Pancreas (tissue), 10 donors: ENCODE measurements around the gene ARF5. TPM values are rescaled to one million over a fixed set of nuclear protein-coding genes. Genes with fewer than 3 reads are reported as not detected.
"Not testable (repeated sequence)": the region's sequence is repeated elsewhere in the genome, so short reads cannot be mapped to it uniquely, and the experiment has no call there.

Experiments used
- ATAC-seq, 4 donors: fragments of 200-7000 bp; cut with Tn5 transposase; one replicate each; pipeline versions ENCODE4 v1.8.0 to v1.9.1; 2020; ENCODE audit warnings: mild to moderate bottlenecking in 4 of 4, moderate library complexity in 4 of 4
- DNase-seq, 6 donors: peaks; one replicate each; pipeline ENCODE4 v3.0.0-alpha.2; 2020
- FAIRE-seq: peaks from 2 replicates; lab custom pipeline; 2012; peaks lifted over from hg19 to GRCh38; lab: Jason Lieb, UNC
- H3K27ac ChIP-seq, 4 donors: fragments of 200-600 bp; sonication (generic); 1 replicate in 3 of 4; 2 replicates in 1 of 4; pipeline versions ENCODE4 v1.5.0 to v1.8.0; 2020
- H3K27me3 ChIP-seq, 4 donors: fragments of 200-600 bp; one replicate each; pipeline ENCODE4 v1.8.0; 2021
- H3K36me3 ChIP-seq, 3 donors: fragments of 200-600 bp; sonication (generic) in 1 of 3; one replicate each; pipeline versions ENCODE4 v1.5.0 to v1.8.0; 2020 to 2021
- H3K4me1 ChIP-seq, 3 donors: fragments of 200-600 bp; one replicate each; pipeline ENCODE4 v1.8.0; 2021
- H3K4me3 ChIP-seq, 4 donors: fragments of 200-600 bp; sonication (generic) in 2 of 4; one replicate each; pipeline versions ENCODE4 v1.5.0 to v1.8.0; 2020 to 2021
- H3K9me3 ChIP-seq, 4 donors: fragments of 200-600 bp; one replicate each; pipeline ENCODE4 v1.8.0; 2021
- WGBS, 2 donors: extraction: QIAGEN DNeasy Blood & Tissue Kit; methylation state at CpG; one replicate each; pipeline ENCODE4 v1.1.7; 2013; 5-methylcytosine and 5-hydroxymethylcytosine counted together
- intact Hi-C, 3 donors: fragments of 100-400 bp; cut with DNase I; formaldehyde crosslinking; loops; one replicate each; pipeline versions ENCODE4 v1.11.1 to v1.14.2; 2022
- polyA plus RNA-seq, 2 donors: library from polyadenylated mRNA; stranded (reverse); fragments of 200-250 nt; gene quantifications; one replicate each; pipeline ENCODE4 v1.2.3, GENCODE V29; 2013
- total RNA-seq, 6 donors: library from RNA; stranded (reverse); fragmentation: NEBNext Ultra II Directional in 4 of 6; extraction: Animal tissue kit (Norgen Biotek cat#: 25700) in 4 of 6; gene quantifications; one replicate each; pipeline versions ENCODE4 v1.2.1 to v1.2.4, GENCODE V29; 2021 to 2023
- TF ChIP-seq, protein P1 (sequence below), 4 donors: fragments of 200-600 bp; sonication (generic) in 3 of 4; IDR thresholded peaks; one replicate each; pipeline versions ENCODE4 v1.5.0 to v1.8.0; 2021; ENCODE audit warnings: antibody characterized with exemption in 4 of 4
- donor health status: healthy with polysubstance abuse.
- donor health status: DM: no; HTN: no; CAD: no; lungs with moderate emphysema.
- donor health status: DM: no; HTN: no; CAD: no.
- donor health status: control.
- donor health status: control.
- donor health status: Bipolar disorder and iron deficiency.
- donor health status: DM: yes; HTN: yes; CAD: no.
- donor health status: DM: no; HTN: no; CAD: no.
- donor health status: DM: no; HTN: no; CAD: no.
- donor health status: DM: yes; HTN: yes; CAD: no.

Gene ARF5
- total and polyA plus RNA-seq, 8 donors = 71.0 to 207 (median 81.8) TPM

DNA sequence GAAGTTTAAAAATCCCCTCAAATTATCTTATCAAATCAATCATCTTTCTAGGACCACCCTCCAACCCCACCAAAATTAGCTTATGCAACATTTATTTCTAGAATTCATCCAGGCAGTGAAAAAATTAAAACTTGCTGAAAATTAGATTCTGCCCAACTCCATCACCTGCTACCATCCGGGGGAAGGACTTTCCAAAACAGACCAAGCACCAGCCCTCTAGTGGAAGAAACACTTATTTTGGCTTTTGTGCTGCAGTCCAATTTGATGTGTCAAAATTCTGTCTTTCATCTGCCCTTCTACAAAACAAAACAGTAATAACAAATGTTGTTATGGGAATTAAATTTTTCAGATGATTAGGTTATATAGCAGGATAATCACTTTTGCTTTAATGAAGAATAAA is 38.0 kb upstream of the ARF5 start:
- intact Hi-C loops = no loop called here
- FAIRE-seq (no peak), DNase-seq (no peak), ATAC-seq (no peak)
- WGBS, 2 donors = 69 to 75% methylated on average over 1 of the region's 1 CpG
- Histone ChIP-seq H3K9me3 (no peaks in the 10 kb centered on the region), H3K4me1 (no peaks in the 10 kb centered on the region), H3K4me3 (no peak overlapping the region), H3K36me3 (no peaks in the 10 kb centered on the region), H3K27me3 (no peaks in the 10 kb centered on the region), H3K27ac (no peak overlapping the region)
- TF ChIP-seq, protein P1, sequence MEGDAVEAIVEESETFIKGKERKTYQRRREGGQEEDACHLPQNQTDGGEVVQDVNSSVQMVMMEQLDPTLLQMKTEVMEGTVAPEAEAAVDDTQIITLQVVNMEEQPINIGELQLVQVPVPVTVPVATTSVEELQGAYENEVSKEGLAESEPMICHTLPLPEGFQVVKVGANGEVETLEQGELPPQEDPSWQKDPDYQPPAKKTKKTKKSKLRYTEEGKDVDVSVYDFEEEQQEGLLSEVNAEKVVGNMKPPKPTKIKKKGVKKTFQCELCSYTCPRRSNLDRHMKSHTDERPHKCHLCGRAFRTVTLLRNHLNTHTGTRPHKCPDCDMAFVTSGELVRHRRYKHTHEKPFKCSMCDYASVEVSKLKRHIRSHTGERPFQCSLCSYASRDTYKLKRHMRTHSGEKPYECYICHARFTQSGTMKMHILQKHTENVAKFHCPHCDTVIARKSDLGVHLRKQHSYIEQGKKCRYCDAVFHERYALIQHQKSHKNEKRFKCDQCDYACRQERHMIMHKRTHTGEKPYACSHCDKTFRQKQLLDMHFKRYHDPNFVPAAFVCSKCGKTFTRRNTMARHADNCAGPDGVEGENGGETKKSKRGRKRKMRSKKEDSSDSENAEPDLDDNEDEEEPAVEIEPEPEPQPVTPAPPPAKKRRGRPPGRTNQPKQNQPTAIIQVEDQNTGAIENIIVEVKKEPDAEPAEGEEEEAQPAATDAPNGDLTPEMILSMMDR (IDR thresholded peaks at IDR 0.05) = no peak

DNA sequence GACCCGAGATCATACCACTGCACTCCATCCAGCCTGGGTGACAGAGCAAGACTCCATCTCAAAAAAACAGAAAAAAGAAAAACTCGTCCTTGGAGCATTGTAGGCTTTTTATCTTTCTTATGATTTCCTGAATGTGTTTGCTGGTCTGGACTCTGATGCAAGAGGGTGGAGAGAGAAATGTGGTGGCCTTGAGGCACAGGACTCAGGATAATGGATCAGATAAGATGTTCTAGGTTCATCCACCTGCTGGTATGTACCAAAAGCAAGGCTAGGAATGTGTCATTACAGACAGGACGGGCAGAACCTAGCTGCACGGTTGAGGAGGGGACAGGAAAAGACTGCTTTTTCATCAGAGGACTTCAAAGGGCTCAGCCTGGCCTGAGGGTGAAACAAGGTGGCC is 36.3 kb upstream of the ARF5 start:
- WGBS, 2 donors = 75 to 80% methylated on average over 4 of the region's 4 CpGs
- Histone ChIP-seq H3K27ac (no peak overlapping the region), H3K4me3 (no peak overlapping the region), H3K4me1 (no peaks in the 10 kb centered on the region), H3K9me3 (no peaks in the 10 kb centered on the region), H3K27me3 (no peaks in the 10 kb centered on the region), H3K36me3 (no peaks in the 10 kb centered on the region)
- FAIRE-seq (no peak), ATAC-seq (no peak), DNase-seq (no peak)
- TF ChIP-seq, protein P1 (IDR thresholded peaks at IDR 0.05) = no peak
- intact Hi-C loops = no loop called here

DNA sequence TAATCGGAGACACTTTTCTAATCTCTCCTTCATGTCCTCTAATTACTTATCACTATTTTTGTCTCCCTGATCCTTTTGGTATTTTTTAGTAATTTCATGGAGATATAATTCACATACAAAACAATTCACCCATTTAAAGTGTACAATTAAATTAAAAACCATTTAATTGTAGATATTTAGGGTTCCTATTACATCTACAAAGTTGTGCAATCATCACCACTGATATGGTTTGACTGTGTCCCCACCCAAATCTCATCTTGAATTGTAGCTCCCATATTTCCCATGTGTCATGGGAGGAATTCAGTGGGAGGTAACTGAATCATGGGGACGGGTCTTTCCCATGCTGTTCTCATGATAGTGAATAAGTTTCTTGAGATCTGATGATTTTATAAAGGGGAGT is 31.8 kb upstream of the ARF5 start:
- Histone ChIP-seq H3K36me3 (no peaks in the 10 kb centered on the region), H3K4me1 (no peaks in the 10 kb centered on the region), H3K27ac (no peak overlapping the region), H3K9me3 (no peaks in the 10 kb centered on the region), H3K27me3 (no peaks in the 10 kb centered on the region), H3K4me3 (no peak overlapping the region)
- TF ChIP-seq, protein P1 (IDR thresholded peaks at IDR 0.05) = no peak
- intact Hi-C loops = no loop called here
- FAIRE-seq = no peak
- no peak for DNase-seq
- ATAC-seq = no peak
- WGBS, 2 donors = 93 to 98% methylated on average over 2 of the region's 2 CpGs

DNA sequence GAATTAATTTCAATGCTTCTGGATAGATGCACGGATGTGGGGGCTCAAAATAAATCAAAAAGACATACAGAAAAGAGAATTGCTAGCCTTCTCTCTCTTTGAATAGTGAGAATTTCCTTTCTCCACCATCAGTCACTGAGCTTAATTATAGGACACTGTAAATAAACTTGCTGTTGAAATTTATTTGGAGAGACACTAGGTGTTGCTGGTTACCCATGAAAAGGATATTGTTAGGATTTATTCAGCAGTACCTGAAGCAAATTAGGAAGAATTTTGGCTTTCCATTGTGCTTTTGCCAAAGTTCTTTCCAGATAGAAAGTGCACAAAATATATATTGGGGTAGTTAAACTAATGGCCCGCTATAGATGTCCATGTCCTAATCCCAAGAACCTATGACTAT is 30.4 kb upstream of the ARF5 start:
- no peak overlapping the region for H3K4me3 ChIP-seq
- H3K9me3 ChIP-seq = no peaks in the 10 kb centered on the region
- no peaks in the 10 kb centered on the region for H3K4me1 ChIP-seq
- TF ChIP-seq, protein P1 (IDR thresholded peaks at IDR 0.05) = no peak
- intact Hi-C loops = no loop called here
- no peak for FAIRE-seq
- no peak for ATAC-seq
- DNase-seq = no peak
- H3K27me3 ChIP-seq = no peaks in the 10 kb centered on the region
- 91 to 93% methylated on average over 2 of the region's 2 CpGs for WGBS, 2 donors
- no peaks in the 10 kb centered on the region for H3K36me3 ChIP-seq
- no peak overlapping the region for H3K27ac ChIP-seq

DNA sequence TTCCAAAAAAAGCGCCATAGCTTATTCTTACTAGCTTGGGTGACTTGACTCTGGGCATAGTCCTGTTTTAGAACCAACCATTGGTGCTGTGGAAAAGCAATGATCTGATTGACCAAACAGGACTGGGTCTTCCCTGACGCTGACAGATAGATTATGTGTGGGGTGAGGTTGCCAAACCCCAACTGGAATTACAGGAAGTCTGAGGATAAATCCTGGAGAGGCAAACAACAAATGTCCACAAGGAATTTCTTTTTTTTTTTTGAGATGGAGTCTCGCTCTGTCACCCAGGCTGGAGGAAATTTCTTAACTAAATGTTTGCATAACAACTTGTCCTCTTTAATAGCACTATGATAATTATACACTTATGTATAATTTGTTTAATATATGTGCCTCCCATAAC is 22.0 kb upstream of the ARF5 start:
- no peaks in the 10 kb centered on the region for H3K36me3 ChIP-seq
- intact Hi-C loops = no loop called here
- no peak for ATAC-seq
- H3K4me1 ChIP-seq = no peaks in the 10 kb centered on the region
- no peak overlapping the region for H3K4me3 ChIP-seq
- no peaks in the 10 kb centered on the region for H3K27me3 ChIP-seq
- TF ChIP-seq, protein P1 (IDR thresholded peaks at IDR 0.05) = no peak
- DNase-seq = no peak
- 82 to 90% methylated on average over 3 of the region's 3 CpGs for WGBS, 2 donors
- no peak overlapping the region for H3K27ac ChIP-seq
- FAIRE-seq = no peak
- no peaks in the 10 kb centered on the region for H3K9me3 ChIP-seq

DNA sequence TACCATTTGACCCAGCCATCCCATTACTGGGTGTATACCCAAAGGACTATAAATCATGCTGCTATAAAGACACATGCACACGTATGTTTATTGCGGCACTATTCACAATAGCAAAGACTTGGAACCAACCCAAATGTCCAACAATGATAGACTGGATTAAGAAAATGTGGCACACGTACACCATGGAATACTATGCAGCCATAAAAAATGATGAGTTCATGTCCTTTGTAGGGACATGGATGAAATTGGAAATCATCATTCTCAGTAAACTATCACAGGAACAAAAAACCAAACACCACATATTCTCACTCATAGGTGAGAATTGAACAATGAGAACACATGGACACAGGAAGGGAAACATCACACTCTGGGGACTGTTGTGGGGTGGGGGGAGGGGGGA is 20.2 kb upstream of the ARF5 start:
- H3K9me3 ChIP-seq, H3K27ac ChIP-seq, ATAC-seq, DNase-seq, H3K36me3 ChIP-seq, H3K4me1 ChIP-seq, H3K27me3 ChIP-seq, intact Hi-C loops, H3K4me3 ChIP-seq, FAIRE-seq: not testable (repeated sequence)
- no CpG with 5 or more reads among the region's 3 CpGs for WGBS, 2 donors
